ENCODE data around the gene SLC35B2.

Gene SLC35B2

DNA sequence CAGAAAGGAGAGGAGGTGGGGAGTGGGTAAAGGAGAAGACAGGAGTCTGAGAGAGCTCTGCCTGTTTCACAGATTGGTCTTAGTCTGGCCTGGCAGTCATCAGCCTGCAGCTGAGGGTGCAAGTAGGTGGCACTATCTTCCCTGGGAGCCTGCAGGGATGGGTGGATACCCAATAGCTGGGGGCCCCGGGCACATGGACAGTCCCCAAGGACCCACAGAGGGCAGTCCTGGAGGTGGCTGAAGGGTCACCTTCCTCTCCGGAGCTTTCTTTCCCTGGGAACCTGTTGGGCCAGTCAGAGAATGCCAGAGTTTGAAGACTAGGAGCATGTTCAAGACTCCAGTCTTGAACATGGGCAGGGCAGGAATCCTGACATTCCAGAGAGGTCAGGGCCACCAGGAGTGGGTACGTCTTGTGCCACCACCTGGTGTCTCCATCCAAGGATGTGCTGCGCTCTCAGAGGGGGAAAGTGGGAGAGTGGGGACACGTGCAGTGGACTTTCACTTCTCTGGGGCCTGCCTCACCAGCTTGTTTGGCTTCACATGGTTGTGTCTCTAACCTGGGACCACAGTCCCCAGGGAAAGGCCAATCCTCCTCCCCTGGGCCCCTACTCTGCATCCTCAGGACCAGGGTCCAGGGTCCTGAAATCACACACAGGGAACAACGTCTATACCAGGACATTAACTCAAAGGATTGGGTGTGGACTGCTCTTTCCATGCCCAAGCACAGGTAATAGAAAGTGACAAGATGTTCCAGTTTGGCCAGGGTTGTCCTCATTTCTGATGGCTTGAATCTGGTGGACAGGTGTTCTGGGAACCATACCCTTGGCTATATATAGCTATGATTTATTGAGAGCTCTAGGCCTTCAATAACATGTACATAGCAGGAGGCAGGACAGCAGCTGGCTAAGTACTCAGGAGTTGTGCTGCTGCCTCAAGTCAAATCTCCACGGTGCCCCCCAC lies 37.8 kb upstream of the SLC35B2 start:
- TF ChIP-seq, protein P1, sequence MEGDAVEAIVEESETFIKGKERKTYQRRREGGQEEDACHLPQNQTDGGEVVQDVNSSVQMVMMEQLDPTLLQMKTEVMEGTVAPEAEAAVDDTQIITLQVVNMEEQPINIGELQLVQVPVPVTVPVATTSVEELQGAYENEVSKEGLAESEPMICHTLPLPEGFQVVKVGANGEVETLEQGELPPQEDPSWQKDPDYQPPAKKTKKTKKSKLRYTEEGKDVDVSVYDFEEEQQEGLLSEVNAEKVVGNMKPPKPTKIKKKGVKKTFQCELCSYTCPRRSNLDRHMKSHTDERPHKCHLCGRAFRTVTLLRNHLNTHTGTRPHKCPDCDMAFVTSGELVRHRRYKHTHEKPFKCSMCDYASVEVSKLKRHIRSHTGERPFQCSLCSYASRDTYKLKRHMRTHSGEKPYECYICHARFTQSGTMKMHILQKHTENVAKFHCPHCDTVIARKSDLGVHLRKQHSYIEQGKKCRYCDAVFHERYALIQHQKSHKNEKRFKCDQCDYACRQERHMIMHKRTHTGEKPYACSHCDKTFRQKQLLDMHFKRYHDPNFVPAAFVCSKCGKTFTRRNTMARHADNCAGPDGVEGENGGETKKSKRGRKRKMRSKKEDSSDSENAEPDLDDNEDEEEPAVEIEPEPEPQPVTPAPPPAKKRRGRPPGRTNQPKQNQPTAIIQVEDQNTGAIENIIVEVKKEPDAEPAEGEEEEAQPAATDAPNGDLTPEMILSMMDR (IDR thresholded peaks at IDR 0.05; ENCODE audit: low read depth, low read length) = no peak
- DNase-seq (ENCODE audit: extremely low read depth, low read depth) = no peak

DNA sequence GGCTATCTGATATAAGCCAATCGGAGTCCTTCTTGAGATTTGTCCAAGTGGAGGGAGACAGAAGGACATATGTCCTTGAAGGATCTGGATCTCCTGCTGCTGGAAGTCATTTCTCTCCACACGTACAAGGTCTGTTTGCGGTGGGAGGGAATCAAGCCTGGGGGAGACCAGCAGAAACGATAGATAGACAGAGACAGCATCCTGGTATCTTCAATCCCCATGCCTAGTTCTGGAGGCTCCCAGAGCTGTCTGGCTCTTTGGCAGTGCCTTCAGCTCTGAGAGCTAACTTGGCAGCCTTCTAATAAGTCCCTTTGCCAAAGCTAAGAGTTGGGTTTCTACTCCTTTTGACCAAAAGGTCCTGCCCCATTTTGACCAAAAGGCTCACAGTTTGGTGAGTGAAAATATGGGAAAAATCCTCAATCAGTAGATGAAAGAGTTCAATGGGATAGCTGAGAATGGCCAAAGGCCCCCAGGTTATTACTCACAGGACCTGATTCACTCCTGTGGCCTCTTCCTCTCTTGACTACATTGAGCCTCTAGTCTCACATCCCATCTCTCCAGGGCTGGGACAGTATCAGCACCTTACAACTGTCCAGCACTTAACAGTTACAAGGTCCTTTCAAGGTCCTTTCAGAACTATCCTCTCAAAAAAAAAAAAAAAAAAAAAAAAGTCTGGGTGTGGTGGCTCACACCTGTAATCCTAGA lies 35.5 kb upstream of the SLC35B2 start:
- no peak for DNase-seq (ENCODE audit: extremely low read depth, low read depth)
- TF ChIP-seq, protein P1 (IDR thresholded peaks at IDR 0.05; ENCODE audit: low read depth, low read length) = no peak

DNA sequence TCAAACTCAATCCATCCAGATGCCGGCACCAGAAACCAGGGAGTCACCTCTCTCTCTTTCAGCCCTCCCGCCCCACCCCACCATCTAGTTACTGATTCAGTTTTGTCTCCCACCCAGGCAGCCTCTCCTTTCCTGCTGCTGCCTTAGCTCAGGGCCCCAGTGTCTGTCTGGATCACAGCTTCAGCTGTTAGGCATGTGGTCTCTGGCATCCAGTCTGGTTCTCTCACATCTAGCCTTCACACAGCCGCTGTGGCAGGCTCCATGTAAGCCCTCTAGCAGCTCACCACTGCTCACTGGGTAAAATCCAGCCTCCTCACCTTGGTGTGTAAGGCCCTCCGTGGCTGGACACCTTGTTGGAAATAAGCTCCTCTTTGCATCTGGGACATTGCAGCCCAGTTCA lies 34.5 kb upstream of the SLC35B2 start:
- TF ChIP-seq, protein P1 (IDR thresholded peaks at IDR 0.05; ENCODE audit: low read depth, low read length) = no peak
- DNase-seq (ENCODE audit: extremely low read depth, low read depth) = no peak

DNA sequence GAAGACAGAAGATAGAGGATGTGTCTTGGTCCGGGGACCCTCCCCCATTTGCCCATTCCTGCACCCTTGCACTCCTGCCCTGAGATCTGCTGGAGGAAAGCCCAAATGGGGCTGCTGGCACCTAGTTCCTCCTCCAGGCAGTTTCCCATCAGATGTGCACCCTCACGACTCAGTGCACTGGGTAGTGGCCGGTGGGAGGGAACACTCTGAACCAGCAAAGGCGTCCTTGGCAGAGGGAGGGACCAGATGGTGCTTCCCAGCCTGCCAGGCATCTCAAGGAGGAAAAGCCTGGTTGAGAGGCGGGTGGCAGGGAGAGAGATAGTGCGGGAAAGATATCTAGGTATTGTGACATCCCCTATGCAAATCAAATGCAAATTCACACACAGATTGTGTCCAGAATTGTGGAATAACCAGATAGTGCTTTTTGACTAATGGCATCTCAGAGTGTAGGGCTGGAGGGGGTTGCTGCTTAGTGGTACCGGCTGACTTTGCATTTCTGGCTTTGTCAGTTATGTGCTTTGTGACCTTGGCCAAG lies 32.5 kb upstream of the SLC35B2 start:
- DNase-seq (ENCODE audit: extremely low read depth, low read depth) = no peak
- TF ChIP-seq, protein P1 (IDR thresholded peaks at IDR 0.05; ENCODE audit: low read depth, low read length) = no peak

DNA sequence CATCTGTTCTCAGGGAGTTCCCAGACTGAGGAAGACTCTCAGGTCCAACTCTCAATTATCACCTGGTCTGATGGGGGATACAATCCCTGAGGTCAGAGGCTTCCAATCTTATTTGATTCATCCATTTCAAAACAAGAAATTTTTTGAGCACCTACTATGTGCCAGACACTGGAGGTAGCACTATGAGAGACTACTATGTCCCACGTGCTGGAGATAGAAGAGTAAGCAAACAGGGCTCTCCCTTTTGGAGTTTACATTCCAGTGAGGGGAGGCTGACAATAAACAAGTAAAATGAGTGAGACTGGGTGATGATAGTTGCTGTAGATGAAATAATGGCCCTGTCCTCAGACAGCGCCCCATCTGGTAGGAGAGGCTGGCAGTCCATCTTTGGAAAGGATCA lies 29.4 kb upstream of the SLC35B2 start:
- DNase-seq (ENCODE audit: extremely low read depth, low read depth) = no peak
- TF ChIP-seq, protein P1 (IDR thresholded peaks at IDR 0.05; ENCODE audit: low read depth, low read length) = no peak

DNA sequence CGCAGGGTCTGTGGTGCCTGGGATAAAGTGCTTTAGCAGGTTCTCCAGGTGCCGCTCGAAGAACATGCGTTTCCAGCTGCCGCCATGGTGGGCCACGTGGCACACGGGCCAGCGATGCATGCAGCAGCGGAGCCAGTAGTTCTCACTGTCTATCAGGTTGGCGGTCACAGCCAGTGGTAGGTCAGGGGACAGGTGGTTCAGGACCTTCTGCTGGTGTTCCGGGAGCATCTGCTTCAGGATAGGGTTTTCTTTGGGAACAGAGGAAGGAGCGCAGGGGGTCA lies 28.9 kb upstream of the SLC35B2 start:
- TF ChIP-seq, protein P1 (IDR thresholded peaks at IDR 0.05; ENCODE audit: low read depth, low read length) = no peak

More for the DNA sequence above, 28.9 kb upstream of the SLC35B2 start:
- DNase-seq (ENCODE audit: extremely low read depth, low read depth) = no peak
